Stimulated activated naive CD8-positive, alpha-beta T cell treated with anti-CD3 and anti-CD28 coated beads, Interleukin-15, Interleukin-2, amounts not matched to agents 100 ng/mL and 50 ng/mL, for 24 hours (primary cell): Measurements from ENCODE around the gene CTNND2.
"Not testable (repeated sequence)": the region's sequence is repeated elsewhere in the genome, so short reads cannot be mapped to it uniquely, and the experiment has no call there.

Source experiments
- H3K27ac Mint-ChIP-seq: one replicate; pipeline ENCODE4 v1.8.0; 2021; ENCODE audit warnings: mild to moderate bottlenecking, mixed read lengths
- H3K27me3 Mint-ChIP-seq: one replicate; pipeline ENCODE4 v1.8.0; 2021; ENCODE audit warnings: mixed read lengths
- H3K36me3 Mint-ChIP-seq: one replicate; pipeline ENCODE4 v1.8.0; 2021; ENCODE audit warnings: low read depth, mixed read lengths
- H3K4me1 Mint-ChIP-seq: one replicate; pipeline ENCODE4 v1.8.0; 2021; ENCODE audit warnings: low read depth, mixed read lengths
- H3K4me3 Mint-ChIP-seq: one replicate; pipeline ENCODE4 v1.8.0; 2021; ENCODE audit warnings: mild to moderate bottlenecking, mixed read lengths
- H3K9me3 Mint-ChIP-seq: one replicate; pipeline ENCODE4 v1.8.0; 2021; ENCODE audit warnings: mixed read lengths

Gene CTNND2

DNA sequence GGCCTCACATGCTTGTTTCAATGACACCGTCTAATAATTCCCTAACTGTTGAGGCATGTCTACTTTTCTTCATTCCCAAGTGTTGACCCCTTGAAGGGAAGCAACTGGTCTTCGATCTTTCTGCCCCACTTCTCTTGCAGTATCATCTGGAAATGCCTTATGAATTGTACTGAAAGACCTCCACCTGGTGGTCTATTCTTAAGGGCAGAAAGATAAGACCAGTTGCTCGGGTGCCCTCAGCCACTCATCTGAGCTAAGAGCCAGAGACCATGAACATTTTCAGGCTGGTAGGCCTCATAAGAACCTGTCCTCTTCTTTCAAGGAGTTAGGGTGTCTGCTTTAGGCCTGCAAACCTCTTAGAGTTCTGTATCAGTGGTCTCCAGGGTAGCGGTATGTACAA, 542.5 kb downstream of the CTNND2 start:
- no peaks in the 10 kb centered on the region for H3K9me3 Mint-ChIP-seq
- H3K36me3 Mint-ChIP-seq, result no peaks in the 10 kb centered on the region
- no peaks in the 10 kb centered on the region for H3K4me1 Mint-ChIP-seq
- no peak overlapping the region for H3K27ac Mint-ChIP-seq
- no peak overlapping the region for H3K4me3 Mint-ChIP-seq
- no peaks in the 10 kb centered on the region for H3K27me3 Mint-ChIP-seq

DNA sequence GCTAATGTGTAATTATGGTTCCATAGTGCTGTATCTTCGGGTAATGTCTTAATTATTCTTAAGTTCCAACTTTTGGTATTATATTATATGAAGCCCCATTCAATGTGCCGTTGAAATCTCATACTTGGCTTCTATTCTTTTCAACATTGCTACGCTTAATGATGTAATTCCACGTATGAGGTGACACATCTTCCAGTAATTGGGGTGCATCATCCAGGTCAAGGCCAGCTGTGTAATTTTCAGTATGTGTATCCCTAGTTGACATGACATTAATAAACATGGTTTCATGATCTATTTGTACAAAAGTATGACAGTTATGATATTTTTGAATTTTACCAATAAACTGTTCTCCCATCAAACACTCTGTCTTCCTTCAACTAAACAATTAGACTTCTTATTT, 546.3 kb downstream of the CTNND2 start:
- no peaks in the 10 kb centered on the region for H3K27me3 Mint-ChIP-seq
- no peaks in the 10 kb centered on the region for H3K4me1 Mint-ChIP-seq
- peaks cover 6% of the 10 kb centered on the region for H3K9me3 Mint-ChIP-seq
- H3K27ac Mint-ChIP-seq, result no peak overlapping the region
- no peak overlapping the region for H3K4me3 Mint-ChIP-seq
- no peaks in the 10 kb centered on the region for H3K36me3 Mint-ChIP-seq

DNA sequence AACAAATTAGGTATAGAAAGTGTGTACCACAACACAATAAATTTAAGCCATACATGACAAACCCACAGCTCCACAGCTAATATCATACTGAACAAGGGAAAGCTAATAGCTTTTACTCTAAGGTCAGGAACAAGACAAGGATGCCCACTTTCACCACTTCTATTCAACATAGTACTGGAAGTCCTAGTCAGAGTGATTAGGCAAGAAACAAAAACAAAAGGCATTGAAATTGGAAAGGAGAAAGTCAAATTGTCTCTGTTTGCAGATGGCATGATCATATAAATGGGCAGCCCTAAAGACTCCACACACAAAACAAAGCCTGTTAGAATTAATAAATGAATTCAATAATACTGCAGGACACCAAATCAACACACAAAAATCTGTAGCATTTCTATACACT, 548.8 kb downstream of the CTNND2 start:
- Mint-ChIP-seq H3K27me3 (no peaks in the 10 kb centered on the region), H3K9me3 (peaks cover 6% of the 10 kb centered on the region), H3K4me1 (no peaks in the 10 kb centered on the region), H3K27ac (no peak overlapping the region), H3K36me3 (no peaks in the 10 kb centered on the region), H3K4me3 (no peak overlapping the region)

DNA sequence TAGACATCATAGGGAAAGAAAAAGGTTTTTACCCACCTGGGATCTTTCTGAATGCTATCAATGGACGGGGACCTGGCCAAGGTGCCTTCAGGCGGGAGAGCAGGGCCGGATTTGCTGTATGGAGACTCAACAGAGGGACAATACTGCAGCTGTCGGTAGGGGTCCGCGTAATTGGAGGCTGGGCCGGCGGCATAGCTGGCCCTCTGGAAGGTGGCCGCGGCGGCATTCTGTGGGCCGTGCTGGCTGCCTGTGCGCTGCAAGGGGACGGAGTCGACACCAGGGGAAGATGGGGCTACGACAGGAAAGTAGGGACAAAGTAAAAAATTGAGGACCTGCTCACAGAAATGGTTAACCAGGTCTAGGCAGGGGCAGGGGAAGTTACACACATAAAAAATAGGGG, 557.9 kb downstream of the CTNND2 start:
- H3K9me3 Mint-ChIP-seq, result no peaks in the 10 kb centered on the region
- H3K27me3 Mint-ChIP-seq, result peaks cover 3% of the 10 kb centered on the region
- H3K4me3 Mint-ChIP-seq, result no peak overlapping the region
- H3K27ac Mint-ChIP-seq, result no peak overlapping the region
- no peaks in the 10 kb centered on the region for H3K4me1 Mint-ChIP-seq
- H3K36me3 Mint-ChIP-seq, result no peaks in the 10 kb centered on the region

DNA sequence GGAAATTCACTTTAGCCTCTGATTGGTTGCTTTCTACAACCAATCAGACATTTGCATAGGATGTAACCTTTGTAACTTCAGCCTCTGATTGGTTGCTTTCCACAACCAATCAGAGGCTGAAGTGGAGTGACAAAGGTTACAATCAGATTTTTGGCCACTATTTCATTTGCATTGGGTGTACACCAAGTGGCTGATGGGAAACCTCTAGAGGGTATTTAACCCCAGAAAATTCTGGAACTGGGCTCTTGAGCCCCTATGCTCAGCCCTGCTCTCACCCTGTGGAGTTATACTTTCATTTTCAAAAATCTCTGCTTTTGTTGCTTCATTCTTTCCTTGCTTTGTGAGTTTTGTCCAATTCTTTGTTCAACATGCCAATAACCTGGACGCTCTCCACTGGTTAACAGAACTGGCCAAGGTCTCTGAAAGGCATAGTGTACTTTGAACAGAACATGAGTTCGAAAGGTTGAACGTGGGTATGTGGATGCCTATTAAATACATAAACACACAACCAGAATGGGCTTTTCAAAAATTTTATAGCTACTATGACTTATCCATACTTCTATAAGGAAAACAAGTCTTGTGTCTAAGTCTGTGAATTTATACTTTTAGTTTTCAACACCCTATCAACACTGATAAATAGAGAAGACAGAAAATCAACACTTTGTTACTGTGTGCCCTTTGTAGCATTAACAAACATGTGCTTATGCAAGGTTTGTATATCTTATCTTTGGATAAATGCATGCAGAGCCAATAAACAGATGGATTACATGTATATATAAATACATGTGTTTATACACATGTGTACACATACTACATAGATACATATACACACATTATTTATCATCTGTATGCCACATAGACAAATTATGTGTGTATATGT, 568.1 kb downstream of the CTNND2 start:
- Mint-ChIP-seq H3K4me1 (no peaks in the 10 kb centered on the region), H3K9me3 (no peaks in the 10 kb centered on the region), H3K36me3 (no peaks in the 10 kb centered on the region), H3K27me3 (no peaks in the 10 kb centered on the region), H3K4me3 (no peak overlapping the region), H3K27ac (no peak overlapping the region)

DNA sequence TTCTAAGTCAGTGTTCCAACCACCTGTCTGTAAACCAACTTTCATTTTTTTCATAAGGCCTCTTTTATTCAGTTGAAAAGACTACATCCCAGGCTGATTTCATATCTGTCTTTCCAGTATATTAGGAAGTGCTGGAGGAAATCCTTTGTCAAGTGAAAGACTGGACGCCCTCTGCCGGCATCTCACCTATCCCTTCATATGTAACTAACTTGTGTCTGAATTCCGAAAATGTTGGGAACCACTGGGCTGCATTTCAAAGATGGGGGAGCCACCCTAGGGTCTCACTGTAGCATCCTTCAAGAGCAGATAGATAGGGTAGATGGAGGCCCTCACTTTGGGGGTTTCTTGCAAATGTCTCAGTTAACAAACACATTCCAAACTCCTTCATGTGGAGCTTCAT, 569.8 kb downstream of the CTNND2 start:
- Mint-ChIP-seq H3K4me1 (no peaks in the 10 kb centered on the region), H3K4me3 (no peak overlapping the region), H3K36me3 (no peaks in the 10 kb centered on the region), H3K9me3 (no peaks in the 10 kb centered on the region), H3K27me3 (no peaks in the 10 kb centered on the region), H3K27ac (no peak overlapping the region)

DNA sequence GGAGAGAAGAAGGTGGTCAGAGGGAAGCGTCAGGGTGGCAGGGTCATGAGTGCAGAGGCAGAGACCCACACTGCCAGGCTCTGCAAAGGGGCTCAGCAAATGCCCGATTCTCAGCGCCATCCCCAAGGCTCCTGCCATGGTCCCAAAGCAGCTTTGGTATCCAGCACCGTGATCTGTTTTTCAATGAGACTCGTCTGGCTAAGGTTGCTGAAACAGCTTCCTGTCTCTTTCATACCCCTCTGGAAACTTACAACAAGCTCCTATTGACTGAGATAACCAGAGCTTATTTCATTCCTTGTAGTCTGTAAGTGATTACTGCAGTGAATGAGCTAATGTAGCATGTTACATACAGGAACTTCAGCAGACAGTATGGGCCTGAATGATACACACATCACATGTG, 574.6 kb downstream of the CTNND2 start:
- Mint-ChIP-seq H3K27ac (no peak overlapping the region), H3K36me3 (no peaks in the 10 kb centered on the region), H3K4me1 (no peaks in the 10 kb centered on the region), H3K4me3 (no peak overlapping the region), H3K9me3 (no peaks in the 10 kb centered on the region), H3K27me3 (no peaks in the 10 kb centered on the region)

DNA sequence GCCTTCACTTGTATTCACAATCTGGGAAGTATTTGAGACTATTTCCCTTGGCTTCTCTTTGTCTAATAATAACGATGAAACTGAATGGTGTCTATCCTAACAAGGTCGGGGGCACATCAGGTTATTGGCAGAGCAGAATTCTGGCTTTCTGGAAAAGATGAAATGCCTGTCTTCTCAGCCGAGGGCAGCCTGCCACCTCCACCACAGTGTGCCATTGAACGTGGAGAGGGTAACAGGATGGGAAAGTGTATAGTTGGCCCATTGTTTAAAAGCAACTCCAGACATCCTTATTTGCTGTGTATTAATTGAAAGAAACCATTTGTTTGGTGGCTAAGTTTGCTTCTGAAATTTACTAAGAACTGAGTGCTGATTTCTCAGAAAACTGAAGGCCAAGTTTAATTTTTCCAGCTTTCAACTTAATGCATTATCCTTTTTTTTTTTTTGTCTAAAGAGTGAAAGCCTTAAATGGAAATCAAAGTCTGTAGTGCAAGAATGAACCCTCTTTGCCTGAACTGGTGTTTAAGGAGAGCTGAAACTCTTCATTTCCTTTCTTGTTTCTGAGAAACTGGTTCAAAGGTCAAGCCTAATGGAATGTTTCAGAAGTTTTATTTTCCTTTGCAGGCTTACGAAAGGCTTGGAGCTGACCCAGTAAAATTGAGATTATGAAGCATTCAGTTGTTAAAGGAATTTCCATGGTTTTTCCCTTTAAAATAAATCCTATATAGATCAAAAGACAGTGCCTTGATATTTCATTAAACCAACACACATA, 579.5 kb downstream of the CTNND2 start:
- no peaks in the 10 kb centered on the region for H3K27me3 Mint-ChIP-seq
- H3K4me1 Mint-ChIP-seq, result no peaks in the 10 kb centered on the region
- no peaks in the 10 kb centered on the region for H3K9me3 Mint-ChIP-seq
- no peak overlapping the region for H3K4me3 Mint-ChIP-seq
- H3K27ac Mint-ChIP-seq, result no peak overlapping the region
- H3K36me3 Mint-ChIP-seq, result no peaks in the 10 kb centered on the region

DNA sequence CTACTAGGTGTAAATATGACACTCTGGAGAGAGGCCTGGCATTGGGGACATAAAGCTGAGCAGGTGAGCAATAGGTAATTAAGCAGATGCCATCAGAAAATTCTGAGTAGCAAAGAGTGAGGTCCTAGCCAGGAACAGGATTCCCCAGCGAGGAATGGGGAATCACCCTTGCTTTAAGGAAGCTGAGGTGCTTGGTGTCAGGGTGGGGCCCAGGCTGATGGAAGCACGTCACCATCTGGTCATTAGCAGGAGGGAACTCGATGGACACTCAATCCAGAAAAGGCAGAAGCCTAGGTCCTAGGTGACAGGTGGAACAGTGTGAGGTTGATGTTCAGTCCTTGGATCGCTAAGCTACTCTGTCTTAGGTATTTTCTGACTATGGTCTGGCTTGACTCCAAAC, 580.5 kb downstream of the CTNND2 start:
- Mint-ChIP-seq H3K4me1 (no peaks in the 10 kb centered on the region), H3K9me3 (no peaks in the 10 kb centered on the region), H3K27ac (no peak overlapping the region), H3K27me3 (no peaks in the 10 kb centered on the region), H3K36me3 (no peaks in the 10 kb centered on the region), H3K4me3 (no peak overlapping the region)

DNA sequence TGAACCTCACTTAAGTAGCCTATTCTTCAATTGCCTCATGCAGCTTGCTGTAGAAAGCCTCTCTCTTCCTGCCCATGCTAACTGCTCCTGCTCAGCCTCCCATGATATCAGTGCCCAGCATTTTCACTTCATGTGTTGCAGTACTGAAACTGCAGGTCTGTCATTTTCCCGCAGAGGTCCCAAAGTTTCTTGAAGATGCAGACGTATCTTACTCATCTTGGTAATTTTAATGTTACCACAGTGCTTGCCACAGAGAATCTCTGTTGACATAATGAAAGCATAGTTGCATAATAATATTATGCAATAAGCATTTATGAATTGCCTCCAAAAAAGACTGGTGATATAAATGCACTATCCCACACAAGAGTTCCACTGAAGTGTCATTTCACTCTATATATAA, 582.1 kb downstream of the CTNND2 start:
- Mint-ChIP-seq H3K27ac (no peak overlapping the region), H3K27me3 (no peaks in the 10 kb centered on the region), H3K4me3 (no peak overlapping the region), H3K36me3 (no peaks in the 10 kb centered on the region), H3K4me1 (no peaks in the 10 kb centered on the region), H3K9me3 (no peaks in the 10 kb centered on the region)

DNA sequence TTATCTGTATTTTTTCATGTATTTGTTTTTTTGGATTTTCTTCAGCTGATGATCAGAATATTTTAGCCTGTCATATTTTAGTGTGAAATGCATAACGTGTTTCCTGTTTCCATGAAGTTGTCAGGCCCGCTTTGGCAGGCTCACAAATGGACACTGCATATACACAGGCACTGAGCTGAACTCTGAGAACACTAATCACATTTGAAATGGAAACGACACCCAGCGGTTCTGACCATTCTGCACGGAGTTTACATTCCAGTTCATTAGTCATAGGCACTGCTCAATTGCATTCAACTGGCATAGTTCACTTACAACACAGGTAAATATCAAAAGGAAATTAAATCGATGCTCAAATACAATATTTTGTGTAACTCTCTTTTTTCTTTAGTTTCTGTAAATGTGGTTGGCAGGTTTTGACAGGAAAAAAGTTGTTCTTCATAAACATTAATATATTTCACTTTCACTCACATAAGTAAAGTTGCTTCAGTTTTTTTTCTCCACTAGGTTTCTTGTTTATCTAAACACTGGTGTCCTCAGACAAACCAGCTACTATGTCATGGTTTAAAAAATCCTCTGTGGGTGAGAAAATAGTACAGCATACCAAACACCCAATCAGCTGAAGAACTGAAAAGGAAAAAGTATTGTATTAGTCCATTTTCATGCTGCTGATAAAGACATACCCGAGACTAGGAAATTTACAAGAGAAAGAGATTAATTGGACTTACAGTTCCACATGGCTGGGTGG, 584.2 kb downstream of the CTNND2 start:
- Mint-ChIP-seq H3K9me3 (no peaks in the 10 kb centered on the region), H3K4me3 (no peak overlapping the region), H3K36me3 (no peaks in the 10 kb centered on the region), H3K27ac (no peak overlapping the region), H3K4me1 (no peaks in the 10 kb centered on the region), H3K27me3 (no peaks in the 10 kb centered on the region)

DNA sequence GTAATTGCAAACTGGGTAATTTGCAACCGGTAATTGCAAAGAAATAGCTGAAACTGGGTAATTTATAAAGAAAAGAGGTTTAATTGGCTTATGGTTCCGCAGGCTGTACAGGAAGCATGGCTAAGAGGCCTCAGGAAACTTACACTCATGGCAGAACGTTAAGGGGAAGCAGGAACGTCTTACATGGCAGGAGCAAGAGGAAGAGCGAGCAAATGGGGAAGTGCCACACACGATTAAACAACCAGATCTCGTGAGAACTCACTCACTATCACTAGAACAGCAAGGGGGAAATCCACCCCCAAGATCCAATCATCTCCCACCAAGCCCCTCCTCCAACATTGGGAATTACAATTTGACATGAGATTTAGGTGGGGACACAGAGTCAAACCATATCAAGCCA, 590.6 kb downstream of the CTNND2 start:
- not testable (repeated sequence) for H3K4me3 Mint-ChIP-seq, H3K4me1 Mint-ChIP-seq, H3K36me3 Mint-ChIP-seq, H3K27ac Mint-ChIP-seq, H3K9me3 Mint-ChIP-seq, H3K27me3 Mint-ChIP-seq

DNA sequence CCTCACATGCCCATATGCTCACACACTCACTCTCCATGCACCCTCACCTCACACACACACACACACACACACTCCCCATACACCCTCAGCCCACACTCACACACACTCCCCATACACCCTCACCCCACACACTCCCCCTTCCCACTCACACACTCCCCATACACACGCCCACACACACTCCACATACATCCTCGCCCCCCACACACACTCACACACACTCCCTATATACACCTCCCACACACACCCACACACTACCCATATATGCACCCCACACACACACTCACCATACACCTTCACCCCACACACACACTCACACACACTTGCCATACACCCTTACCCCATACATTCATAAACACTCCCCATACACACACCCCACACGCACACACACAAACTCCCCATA, 592.5 kb downstream of the CTNND2 start:
- no peaks in the 10 kb centered on the region for H3K4me1 Mint-ChIP-seq
- no peaks in the 10 kb centered on the region for H3K9me3 Mint-ChIP-seq
- no peaks in the 10 kb centered on the region for H3K27me3 Mint-ChIP-seq
- no peaks in the 10 kb centered on the region for H3K36me3 Mint-ChIP-seq
- no peak overlapping the region for H3K27ac Mint-ChIP-seq
- H3K4me3 Mint-ChIP-seq, result no peak overlapping the region

DNA sequence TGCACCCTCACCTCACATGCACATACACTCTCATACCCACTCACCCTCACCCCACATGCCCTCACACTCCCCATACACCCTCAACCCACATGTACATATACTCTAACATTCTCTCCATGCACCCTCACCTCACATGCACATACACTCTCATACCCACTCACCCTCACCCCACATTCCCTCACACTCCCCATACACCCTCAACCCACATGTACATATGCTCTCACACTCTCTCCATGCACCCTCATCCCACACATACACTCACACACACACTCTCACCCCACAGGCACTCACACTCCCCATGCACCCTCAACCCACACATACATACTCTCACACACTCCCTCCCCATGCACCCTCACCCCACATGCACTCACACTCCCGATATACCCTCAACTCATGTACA, 593.0 kb downstream of the CTNND2 start:
- H3K4me1 Mint-ChIP-seq, result no peaks in the 10 kb centered on the region
- no peaks in the 10 kb centered on the region for H3K36me3 Mint-ChIP-seq
- H3K9me3 Mint-ChIP-seq, result no peaks in the 10 kb centered on the region
- H3K4me3 Mint-ChIP-seq, result no peak overlapping the region
- H3K27me3 Mint-ChIP-seq, result no peaks in the 10 kb centered on the region
- no peak overlapping the region for H3K27ac Mint-ChIP-seq

DNA sequence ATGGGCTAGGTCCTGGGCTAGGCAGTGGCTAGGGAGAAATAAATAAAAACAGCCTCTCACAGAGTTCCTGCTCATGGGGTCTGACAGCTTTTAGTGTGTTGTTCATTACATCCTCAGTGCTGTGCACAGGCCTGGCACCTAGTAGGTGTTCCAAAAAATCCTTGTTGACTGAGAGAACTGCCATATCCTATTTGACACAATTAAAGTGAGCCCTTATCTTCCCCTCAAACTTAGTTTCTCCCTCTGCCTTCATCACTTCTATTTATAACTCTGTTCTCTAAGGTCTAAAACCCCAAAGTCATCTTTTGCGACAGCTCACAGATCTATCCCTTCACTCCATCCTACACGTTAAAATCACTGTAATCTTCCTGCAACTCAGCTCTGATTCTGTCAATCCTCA, 594.1 kb downstream of the CTNND2 start:
- Mint-ChIP-seq H3K4me3 (no peak overlapping the region), H3K4me1 (no peaks in the 10 kb centered on the region), H3K27me3 (no peaks in the 10 kb centered on the region), H3K36me3 (no peaks in the 10 kb centered on the region), H3K27ac (no peak overlapping the region), H3K9me3 (no peaks in the 10 kb centered on the region)
